HFF-Myc (cell line): ENCODE measurements around the gene GNG7.
A peak's percentile ranks its signal among the peaks of the same experiment; 100 is the strongest.

ENCODE experiments used
- DNase-seq: peaks from one replicate; pipeline ENCODE4 v3.0.0-alpha.2; 2011; ENCODE audit warnings: low read depth; ENCODE audit errors: extremely low read depth
- H3K4me3 ChIP-seq: replicated peaks from 2 replicates; pipeline ENCODE4 v1.5.1; 2011; ENCODE audit warnings: low read depth, mild to moderate bottlenecking, control low read depth, low read length
- TF ChIP-seq, protein P1 (sequence below): IDR thresholded peaks from 2 replicates; pipeline ENCODE4 v1.5.1; 2012; ENCODE audit warnings: mild to moderate bottlenecking, low read depth, low read length, control low read depth; ENCODE audit errors: missing control alignments

GNG7 gene

DNA sequence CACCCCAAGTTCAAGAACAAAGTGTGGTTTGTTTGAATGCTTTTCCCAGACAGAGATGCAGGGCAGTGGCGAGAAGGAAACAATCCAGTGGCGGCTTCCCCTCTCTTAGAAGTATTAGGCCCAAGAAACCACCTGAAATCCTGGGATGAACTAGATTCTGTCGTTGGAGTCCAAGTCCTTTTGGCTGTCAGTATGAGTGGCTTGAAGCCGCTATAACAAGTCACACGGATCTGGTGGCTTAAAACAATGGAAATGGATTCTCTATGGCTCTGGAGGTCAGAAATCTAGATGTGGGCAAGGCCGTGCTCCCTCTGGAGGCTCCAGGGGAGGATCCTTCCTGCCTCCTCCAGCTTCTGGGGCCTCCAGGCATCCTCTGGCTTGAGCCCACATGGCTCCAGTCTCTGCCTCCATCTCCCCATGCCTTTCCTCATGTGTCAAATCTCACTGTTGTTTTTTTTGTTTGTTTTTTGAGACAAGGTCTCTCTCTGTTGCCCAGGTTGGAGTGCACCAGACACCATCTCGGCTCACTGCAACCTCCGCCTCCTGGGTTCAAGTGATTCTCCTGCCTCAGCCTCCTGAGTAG, 97.7 kb downstream of the GNG7 start:
- TF ChIP-seq, protein P1, sequence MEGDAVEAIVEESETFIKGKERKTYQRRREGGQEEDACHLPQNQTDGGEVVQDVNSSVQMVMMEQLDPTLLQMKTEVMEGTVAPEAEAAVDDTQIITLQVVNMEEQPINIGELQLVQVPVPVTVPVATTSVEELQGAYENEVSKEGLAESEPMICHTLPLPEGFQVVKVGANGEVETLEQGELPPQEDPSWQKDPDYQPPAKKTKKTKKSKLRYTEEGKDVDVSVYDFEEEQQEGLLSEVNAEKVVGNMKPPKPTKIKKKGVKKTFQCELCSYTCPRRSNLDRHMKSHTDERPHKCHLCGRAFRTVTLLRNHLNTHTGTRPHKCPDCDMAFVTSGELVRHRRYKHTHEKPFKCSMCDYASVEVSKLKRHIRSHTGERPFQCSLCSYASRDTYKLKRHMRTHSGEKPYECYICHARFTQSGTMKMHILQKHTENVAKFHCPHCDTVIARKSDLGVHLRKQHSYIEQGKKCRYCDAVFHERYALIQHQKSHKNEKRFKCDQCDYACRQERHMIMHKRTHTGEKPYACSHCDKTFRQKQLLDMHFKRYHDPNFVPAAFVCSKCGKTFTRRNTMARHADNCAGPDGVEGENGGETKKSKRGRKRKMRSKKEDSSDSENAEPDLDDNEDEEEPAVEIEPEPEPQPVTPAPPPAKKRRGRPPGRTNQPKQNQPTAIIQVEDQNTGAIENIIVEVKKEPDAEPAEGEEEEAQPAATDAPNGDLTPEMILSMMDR, result no peak
- no peak overlapping the region for H3K4me3 ChIP-seq
- DNase-seq, result no peak

DNA sequence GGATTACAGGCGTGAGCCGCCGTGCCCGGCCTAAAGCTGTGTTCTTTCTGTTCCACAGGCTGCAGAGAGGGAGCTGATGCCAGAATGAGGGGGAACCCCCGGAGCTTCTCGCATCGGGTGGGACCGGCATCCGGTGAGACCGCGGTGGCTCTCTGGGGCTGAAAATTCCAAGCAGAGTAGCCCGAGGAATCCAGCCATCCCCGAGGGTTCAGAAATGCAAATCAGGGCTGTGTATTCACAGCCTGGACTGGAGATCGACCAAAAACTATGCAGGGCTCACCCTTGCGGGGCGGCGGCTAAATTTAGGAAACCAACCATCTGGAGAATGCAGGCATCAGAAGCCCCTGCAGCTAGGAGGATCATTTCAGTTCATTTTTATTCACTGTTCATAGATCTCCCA, 99.2 kb downstream of the GNG7 start:
- DNase-seq, result no peak
- TF ChIP-seq, protein P1, result no peak
- H3K4me3 ChIP-seq, result peak overlapping the region; percentile 23

DNA sequence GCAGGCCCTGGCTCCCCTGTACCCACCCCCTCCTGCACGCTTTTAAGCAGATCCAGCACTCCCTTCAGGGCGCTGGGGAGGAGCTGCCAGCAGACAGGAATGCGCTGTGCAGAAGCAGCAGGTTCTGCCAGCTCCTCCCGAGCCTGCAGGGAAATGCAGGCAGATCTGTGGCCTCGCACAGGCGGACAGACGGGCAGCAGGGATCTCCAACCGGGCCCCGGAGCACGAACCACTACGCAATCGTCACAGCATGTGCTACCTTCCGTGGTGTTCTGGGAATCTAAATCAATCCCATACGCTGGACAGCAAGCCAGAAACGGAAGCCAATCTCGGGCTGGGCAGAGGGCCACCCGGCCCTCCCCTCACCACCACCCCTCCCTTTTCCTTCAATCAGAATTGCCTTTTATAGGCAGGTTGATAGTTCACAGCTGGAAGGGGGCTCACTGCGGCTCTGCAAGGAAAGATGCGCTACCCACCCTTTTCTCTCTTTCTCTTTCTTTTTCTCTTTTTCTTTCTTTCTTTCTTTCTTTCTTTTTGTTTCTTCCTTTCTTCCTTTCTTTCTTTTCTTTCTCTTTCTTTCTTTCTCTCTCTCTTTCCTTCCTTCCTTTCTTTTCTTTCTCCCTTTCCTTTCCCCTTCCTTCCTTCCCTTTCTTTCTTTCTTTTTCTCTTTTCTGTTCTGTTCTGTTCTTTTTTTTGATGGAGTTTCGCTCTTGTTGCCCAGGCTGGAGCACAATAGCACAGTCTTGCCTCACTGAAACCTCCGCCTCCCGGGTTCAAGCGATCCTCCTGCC, 99.9 kb downstream of the GNG7 start:
- peak overlapping the region; percentile 23 for H3K4me3 ChIP-seq
- peak; percentile 93 for DNase-seq

DNA sequence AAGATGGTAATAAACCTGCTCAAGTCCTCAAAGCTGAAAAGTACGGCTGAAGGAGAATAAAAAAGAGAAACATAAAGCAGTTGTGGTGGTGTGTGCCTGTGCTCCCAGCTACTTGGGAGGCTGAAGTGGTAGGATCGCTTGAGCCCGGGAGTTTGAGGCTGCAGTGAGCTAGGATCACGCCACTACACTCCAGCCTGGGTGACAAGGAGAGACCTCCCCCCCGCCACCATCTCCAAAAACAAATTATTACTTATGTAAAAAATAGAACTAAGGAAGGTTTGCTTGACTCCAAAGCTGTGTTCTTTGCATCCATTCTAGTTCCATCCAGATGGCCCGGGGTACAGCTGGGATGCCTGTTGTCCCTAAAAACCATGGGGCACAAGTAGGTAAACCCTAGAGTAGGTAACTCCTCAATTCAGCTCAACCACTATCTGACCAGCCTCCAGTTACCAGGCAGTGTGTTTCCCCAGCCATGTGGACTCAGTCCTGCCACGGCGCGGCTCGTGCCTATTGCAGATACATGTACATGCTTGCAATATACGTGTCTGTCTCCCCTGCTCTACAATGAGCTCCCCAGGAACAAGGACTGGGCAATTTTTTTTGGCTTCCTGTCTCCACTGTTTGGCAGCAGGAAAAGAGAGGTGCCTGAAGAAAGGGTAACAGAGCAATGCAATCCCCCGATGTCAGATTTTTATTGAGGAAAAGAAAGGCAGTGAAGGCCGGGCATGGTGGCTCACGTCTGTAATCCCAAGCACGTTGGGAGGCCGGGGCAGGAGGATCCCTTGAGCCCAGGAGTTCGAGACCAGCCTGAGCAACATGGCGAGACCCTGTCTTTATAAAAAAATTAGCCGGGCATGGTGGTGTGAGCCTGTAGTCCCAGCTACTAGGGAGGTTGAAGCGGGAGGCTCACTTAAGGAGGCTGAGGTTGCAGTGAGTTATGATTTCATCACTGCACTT, 101.3 kb downstream of the GNG7 start:
- no peak for DNase-seq
- TF ChIP-seq, protein P1, result no peak
- H3K4me3 ChIP-seq, result no peak overlapping the region

More for the DNA sequence above, 99.9 kb downstream of the GNG7 start:
- TF ChIP-seq, protein P1, result no peak

DNA sequence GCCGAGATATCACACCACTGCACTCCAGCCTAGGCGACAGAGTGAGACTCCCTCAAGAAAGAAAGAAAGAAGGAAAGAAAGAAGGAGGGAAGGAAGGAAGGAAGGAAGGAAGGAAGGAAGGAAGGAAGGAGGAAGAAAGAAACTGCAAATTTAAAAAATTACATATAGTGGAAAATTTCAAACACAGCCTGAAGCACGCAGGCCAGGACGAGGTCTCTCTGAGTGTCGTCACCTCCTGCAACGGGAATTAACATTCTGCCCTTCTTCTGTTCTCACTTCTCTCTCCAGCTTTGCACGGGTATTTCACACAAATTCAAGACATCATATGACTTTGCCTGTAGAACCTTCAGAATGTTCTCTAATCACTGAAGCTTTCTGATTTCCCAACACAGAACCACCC, 108.2 kb downstream of the GNG7 start:
- no peak overlapping the region for H3K4me3 ChIP-seq
- TF ChIP-seq, protein P1, result no peak

DNA sequence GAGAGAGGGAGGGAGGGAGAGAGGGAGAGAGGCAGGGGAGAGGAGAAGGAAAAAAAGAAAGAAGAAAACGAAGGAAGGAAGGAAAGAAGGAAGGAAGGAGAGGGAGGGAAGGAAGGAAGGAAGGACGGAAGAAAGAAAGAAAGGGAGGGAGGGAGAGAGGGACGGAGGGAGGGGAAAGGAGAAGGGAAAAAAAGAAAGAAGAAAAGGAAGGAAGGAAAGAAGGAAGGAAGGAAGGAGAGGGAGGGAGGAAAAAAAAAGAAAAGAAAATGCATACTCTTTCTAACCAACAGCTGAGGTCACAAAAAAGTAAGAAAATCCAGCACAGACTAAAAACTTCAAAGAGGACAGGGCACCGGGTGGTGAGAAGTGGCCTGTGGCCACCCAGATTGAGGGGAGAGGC, 109.7 kb downstream of the GNG7 start:
- TF ChIP-seq, protein P1, result no peak
- DNase-seq, result no peak
- H3K4me3 ChIP-seq, result no peak overlapping the region

More for the DNA sequence above, 108.2 kb downstream of the GNG7 start:
- no peak for DNase-seq
